NCI-H2196 treated with DMSO at 0.1 percent for 48 hours (cell line): ENCODE results near the gene TCF12.
A peak's percentile ranks its signal among the peaks of the same experiment; 100 is the strongest.

ENCODE experiments used
- DNase-seq: peaks from one replicate; lab custom pipeline; 2025; ENCODE audit not compliant: unreplicated experiment; lab: John Stamatoyannopoulos, UW

TCF12 gene

DNA sequence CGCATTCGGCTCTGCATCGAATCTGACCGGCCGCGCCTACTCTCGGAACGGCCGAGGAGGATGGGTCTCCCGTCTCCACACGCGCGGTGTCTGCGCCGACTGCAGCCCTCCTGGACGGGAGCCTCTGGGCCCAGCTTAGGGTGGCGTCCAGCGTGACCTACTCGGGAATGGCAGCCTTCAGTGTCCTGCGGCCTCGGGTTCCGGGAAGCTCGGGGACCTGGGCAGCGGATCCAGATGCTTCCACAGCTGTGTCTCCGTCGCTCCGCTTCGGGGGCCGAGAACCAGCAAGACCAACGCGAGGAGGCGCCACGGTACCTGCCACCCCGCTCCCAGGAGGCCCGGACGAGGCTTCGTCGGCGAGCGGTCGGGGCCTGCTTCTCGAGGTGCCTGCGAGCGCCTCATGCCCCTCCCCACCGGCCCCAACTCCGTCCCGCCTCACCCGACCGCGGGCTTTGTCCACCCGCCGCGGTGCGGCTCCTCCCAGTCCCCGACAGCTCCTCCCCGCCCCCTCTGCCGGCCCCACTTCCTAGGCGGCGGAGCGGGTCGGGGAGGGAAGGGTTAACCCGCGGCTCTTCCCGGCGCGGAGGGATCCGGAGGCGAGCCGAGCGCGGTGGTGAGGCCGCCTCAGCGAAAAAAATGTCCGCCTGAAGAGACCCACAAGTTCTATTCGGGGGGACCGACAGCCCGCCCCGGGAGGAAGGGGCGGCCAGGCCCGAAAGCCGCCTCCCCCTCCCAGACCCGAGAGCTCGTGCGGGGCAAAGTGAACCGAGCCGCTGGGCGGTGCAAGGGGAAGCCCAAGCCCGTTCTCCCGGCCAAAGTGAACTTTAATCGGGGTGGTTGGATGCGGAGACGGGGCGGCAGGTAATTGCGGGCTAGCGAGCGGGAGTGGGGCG lies at the start of gene TCF12:
TSS of gene TCF12 (plus strand) at position 599 of the 893 bp plus-strand sequence. CDS start 1,270 bp downstream, outside the sequence.
- peak; percentile 78 for DNase-seq

DNA sequence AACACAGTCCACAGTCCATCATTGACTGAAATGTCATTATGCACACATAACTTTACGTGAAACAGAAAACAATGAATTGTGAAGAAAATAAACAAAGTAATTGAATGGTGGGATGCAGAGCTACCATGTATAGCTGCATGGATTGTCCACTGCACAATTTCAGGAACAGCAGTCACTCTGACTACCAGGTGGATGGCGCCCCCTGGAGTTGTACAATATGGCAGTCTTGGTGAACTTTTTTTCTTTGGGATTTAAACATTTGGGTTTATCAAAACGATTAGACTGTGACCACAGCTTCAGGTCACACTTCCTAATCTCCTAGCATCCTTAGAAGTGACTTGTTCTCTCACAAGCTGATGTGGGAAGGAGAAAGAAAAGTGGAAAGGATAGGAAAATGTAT lies 48.9 kb upstream of the TCF12 start:
- no peak for DNase-seq

DNA sequence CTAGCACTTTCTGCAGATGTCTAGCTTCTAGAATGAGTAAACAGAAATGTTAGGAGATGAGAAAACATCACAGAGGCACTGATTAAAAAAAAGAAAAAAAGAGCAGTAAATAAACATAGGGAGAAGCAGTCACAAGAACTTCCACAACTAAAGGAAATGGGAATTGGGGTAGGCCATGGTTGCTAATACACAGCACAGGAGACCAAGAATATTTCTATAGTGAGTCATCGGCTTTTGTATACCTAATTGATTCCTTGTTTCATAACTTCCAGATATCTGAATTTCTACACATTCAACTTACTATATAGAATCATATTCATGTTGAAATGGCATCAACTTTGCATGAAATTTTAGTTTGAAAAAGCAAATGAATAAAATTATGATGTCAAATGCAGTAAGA lies 47.3 kb upstream of the TCF12 start:
- DNase-seq: no peak

DNA sequence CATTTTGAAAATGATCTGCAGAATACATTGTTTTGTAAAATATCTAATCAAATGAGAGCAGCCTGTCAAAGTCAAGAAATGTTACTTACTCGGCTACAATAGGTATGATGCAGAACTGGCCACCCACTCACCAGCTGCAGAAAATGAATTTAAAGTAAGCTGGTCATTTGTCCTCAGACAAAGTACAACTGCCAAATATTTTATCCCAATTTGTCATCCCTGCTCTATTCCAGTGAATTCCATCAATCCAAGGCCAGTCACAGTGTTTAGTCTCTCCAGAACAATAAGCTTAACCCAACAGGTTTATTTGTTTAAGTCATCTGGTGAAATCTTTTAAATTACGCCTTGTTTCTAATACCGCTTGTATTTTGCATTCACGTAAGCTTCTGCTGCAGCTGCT lies 46.6 kb upstream of the TCF12 start:
- DNase-seq: no peak

DNA sequence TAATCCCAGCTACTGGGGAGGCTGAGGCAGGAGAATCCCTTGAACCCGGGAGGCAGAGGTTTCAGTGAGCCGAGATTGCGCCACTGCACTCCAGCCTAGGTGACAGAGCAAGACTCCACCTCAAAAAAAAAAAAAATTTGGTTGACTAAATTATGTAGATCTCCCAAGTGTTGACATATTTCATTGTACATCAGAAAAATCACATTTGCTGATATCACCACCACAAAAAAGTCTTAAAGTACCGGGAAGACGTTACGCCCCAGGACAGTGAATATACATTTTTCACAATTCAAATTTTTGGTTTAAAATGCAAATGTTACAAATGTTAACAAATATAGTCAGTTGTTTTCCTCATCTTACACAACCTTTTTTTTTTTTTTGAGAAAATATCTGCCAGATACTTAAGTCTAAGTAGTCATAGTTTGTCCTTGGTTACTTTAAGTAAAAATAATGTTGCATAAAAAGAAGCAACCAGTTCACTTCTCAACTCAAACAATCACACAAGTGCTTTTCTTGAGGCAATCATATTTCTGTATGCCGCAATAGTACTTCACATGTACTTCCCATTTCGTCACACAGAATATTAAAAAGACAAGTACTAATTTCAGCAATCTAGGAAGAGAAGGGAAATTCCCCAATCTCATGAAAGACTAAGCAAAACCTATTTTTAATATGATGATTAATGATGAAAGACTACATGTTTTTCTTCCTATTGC lies 41.0 kb upstream of the TCF12 start:
- no peak for DNase-seq

DNA sequence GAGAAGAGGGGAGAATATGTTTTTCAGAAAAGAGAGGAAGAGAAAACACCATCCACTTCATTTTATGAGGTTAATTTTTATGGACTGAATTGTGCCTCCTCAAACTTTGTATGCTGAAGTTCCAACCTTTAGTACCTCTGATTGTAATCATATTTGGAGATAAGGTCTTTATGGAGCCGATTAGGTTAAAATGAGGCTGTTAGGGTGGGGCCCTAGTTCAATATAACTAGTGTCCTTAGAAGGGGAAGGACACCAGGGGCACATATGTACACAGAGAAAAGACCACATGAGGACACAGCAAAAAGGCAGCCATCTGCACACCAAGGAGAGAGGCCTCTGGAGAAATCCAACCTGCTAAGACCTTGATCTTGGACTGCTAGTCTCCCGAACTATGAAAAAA lies 38.9 kb upstream of the TCF12 start:
- no peak for DNase-seq

DNA sequence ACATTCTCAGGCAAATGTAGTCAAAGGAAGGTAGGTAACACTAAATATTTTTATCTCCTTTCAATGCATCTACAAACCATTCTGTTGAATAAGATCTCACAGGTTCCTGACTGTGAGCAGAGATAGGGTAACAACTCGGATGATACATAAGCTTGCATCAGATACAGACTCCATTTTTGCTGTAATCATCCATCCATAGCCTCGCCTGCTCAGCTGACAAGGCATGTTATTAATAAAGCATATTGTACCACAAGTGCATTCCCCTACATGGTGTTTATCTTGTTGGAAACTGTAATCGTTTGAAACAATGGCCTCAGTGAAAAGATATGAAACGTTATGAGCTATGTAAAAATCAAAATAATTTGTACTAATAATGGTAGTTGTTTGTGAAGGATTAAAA lies 35.4 kb upstream of the TCF12 start:
- DNase-seq: no peak

DNA sequence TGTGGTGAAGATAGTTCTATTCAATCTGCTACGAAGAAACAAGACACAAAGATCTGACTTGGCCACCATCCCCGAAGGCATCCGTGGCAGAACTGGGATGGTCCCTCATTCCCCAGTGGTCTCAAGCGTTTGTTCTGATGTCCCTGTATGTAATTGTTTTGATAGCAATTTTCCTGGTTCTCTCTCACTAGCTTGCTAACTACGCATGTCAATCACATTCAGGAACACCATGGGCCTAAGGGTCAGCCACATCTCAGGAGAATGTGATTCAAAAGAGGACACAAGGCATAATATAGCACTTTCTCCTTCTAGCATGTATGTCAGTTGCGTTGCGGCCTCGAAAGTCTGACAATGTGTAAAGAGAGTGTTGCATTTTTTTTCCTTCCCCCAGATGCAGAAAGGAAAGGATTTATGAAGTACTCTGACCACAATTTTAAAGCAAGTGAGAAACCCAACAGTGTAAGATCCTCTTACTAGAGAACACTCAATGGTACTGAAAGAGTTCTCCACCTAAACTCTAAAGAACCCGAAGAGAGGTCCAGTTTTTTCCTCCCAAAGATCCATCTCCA lies 32.0 kb upstream of the TCF12 start:
- no peak for DNase-seq

DNA sequence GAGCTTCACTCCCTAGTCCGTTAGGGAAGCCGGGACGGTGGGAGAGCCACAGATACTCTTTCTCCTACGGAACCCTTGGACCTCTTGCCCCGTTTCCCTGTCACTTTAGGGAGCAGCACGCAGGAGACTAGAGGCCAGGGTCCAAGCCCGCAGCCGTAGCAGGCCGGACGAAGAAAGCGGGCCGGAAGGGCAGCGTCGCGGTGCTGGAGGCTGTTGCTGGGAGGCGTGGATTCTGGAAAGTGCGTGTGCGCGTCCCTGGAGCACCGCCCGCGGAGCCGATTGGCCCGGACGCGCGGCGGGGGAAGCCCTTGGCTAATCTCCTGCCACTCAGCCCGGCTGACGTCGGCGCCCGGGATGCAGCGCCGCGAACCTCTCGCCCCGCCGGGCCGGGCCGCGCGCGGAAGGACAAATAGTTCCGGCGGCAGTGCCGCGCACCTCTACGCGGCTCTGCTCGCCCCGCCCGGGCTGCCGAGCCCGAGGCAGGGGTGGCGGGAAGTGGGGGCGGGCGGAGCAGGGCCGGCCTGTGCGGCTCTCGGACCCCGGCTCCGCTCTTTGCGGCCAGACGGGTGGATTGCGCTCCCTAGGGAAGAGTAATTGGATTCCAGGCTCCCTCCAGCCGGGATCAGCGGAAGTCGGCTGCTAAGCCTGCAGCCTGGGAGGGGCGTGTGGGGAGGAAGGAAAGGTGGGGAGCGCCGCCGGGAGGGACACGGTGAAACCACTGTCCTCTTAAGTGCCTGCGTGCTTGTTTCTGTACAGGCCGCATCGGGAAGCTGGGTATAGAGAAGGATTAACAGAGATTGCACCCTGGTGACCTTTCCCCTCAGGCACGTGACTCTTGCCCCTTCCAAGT lies 31.3 kb upstream of the TCF12 start:
- DNase-seq: peak; percentile 86

DNA sequence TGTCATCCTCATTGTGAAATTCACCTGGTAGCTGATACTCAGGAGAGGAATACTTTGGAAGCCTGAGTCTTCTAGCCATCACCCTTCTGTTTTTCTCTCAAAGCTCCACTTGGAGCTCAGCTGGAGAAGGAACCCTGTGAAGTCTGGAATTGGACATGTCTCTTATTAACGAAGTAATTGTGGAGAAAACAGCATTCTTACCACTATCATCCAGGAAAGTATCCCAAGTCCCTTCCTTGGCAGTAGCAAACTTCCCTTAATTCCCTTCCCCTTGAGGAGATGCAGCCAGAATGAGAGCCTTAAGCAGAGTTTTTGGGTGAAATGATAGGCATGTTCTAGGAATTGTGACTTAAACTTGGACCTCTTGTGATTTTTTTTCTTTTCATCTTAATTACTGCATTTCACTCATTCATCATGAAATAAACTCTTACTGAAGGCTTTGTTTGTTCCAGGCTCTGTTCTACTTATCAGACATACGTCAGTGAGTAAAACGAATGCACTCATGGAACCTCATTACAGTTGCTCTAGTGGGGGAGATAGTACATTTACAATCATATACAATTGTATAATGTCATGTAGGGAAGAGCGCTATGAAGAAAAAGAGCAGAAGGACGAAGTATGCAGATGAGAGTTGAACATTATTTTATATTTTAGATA lies 30.5 kb upstream of the TCF12 start:
- no peak for DNase-seq

DNA sequence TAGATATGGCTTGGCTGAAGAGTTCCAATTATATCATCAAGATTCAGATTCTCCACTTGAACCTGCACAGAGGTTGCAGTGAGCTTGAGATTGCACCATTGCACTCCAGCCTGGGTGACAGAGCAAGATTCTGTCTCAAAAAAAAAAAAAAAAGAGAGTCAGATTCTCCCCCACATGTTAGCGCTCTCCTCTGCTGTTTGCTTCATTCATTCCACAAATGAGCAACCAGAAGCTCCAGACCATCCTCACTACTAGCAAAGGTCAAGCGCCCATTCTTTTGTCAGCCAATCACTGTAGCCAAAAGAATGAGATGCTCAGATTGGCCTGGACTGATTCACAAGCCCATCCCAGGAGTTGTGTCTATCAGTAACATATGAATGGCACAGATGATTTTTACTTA lies 28.4 kb upstream of the TCF12 start:
- DNase-seq: no peak

DNA sequence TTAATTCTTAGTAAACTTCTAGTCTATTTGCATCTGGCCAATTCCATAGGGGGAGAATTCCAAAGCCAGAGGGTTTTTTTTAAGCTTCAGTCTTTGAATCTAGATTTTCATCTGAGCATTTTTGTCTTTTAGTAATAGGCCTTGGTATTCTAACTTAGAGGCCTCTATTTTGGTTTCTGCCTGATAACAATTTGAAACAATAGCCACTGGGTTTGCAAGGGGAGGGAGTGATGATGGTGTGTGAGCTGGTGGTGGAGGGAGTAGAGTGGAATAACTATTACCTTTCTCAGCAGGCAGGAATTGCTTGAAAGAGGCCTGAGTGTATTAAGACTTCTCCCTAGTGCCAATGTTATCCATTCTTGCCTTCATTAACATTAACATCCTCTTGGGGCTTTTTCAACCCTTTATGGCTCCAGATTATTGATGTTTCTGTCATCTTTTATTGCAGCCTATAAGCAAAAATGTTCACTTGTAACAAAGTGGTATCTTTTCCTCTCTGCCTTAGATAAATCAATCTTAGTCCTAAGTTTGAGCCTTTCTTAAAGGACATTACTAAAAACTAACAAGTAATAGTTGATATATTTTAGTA lies 26.5 kb upstream of the TCF12 start:
- DNase-seq: no peak

DNA sequence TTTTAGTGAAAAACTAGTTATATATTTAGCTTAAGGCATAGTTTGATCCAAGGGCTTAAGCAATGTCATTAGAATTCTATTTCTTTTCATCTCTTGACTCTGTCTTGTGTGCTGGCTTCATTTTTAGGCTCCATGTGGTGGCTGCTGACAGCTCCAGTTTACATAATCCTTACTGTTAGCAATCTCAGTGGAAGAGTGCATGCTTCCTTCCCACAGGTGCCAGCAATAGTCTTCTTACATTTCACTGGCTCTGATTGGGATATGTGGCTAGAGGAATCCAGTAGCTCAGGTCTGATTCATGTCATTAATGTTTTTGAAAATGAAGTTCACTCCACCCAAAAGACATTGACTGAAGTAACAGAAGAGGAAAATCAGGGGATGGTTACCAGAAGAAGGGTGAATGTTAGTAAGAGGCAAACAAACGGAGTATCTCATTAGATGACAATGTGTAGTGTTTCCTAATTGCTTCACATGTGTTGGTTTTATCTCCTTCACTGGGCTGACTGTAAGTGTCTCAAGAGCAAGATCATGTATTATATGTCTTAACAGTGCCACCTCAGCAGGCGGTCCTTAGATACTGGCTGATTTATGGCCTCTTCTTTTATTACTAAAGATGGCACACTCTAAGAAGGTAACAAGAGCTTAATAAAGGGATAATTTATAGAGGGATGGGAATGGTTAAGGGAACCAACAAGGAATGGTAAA lies 25.6 kb upstream of the TCF12 start:
- no peak for DNase-seq

DNA sequence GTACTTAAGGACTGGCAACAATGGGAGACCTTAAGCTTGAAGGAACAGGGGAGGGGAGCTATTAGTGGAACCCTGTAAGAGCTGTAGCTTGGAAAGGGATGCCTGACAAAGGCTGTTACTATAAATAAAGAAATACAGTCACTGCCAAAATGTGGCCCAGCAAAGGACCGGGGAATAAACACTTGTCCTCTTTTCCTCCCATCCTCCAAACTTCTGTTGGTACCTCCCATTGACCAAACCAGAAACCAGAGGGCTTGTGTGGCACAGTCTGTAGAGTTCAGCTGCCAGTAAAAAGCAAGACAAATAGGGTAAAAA lies 25.1 kb upstream of the TCF12 start:
- DNase-seq: no peak

DNA sequence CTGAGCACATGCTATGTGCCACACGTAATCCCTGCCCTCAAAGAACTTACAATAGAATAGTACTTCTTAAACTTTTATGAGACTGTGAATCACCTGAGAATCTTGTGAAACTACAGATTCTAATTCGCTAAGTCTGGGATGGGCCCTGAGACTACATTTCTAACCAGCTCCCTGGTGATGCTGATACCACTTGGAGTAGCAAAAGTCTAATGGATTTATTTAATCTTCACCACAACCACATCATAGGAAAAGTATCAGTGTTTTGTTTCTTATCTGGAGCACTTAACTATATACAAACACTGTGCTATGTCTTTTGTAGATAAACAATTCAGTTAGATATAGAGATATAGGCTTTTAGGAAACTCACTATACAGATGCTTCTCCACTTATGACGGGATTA lies 23.8 kb upstream of the TCF12 start:
- no peak for DNase-seq

DNA sequence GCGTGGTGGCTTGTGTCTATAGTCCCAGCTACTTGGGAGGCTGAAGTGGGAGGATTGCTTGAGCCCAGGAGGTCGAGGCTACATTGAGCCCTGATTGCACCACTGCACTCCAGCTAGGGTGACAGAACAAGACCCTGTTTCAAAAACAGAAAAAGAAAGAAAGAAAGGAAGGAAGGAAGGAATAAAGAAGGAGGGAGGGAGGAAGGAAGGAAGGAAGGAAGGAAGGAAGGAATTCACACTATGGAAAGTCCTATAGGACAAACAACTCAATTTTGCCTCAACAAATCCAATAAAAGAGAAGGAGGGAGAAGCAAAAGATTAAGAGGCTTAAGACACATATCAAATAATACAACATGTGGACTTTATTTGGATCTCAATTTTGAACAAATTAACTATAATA lies 16.5 kb upstream of the TCF12 start:
- no peak for DNase-seq

DNA sequence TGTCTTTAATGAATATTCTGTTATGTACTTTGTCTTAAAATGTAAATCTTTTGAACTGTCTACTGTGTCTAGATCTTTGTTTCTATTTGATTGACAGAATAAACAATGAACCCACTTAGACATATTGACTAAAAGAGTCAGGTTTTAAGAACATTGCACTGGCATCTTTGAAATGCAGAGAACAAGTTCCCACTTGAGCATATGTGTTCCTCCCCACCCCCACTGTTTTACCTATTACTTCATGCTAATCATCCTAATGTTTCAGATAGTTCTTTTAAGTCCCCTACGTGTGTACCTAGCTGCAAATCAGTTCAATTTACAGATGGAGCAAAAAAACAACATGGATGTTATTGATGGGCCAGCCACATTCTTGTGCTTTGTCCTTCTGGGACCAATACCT lies 11.7 kb upstream of the TCF12 start:
- DNase-seq: no peak

DNA sequence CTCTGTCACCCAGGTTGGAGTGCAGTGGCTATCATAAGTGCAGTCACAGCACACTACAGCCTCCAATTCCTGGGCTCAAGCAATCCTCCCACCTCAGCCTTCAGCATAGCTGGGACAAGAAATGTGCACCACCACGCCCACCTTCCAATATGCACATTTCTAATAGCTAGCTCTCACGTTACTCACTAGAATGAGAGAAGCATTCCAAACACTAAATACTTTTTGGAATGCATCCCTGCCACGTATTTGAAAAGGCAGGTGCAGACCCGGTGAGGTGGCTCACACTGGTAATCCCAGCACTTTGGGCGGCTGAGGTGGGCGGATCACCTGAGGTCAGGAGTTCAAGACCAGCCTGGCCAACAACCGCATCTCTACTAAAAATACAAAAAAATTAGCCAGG lies 7.6 kb upstream of the TCF12 start:
- no peak for DNase-seq

DNA sequence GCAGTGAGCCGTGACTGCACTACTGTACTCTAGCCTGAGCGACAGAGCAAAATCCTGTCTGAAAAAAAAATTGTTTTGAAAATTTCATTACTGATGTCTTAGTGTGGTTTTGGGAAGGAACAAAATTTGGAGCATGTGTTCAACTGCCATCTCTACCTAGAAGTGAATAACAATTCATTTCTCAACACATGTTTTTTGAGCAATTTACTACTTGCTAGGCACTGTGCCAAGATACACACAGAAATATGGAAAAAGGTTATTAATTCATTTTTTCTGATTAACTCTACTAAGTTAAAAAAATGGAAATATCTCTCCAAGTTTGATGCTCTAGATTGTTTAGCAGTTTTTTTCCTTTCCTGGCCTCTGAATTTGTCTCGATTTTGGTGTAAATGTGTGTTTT lies 5.2 kb upstream of the TCF12 start:
- no peak for DNase-seq

DNA sequence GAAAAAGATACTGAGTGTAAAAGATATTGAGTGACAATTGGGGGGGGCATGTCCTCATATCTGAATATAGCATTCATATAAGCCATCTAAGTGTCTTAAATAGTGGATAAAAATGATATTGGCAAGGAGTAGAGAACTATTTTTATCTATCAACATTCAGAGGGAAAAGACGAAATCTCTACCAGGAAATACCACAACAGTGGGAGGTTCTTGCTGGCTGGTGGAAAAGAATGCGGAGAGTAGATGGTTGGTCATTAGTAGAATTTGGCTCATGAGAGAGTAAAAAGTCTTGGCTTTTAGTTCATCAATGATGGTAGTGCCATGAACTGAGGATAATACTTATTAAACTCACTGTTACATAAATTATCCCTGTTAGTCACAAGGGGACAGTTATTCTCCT lies 4.8 kb upstream of the TCF12 start:
- DNase-seq: no peak
